ENCODE data around the gene CACNA1S.

CACNA1S gene

GRCh38 chr1:201114245-201115131, 2.3 kb upstream of the CACNA1S start:
- peak; percentile 97 for DNase-seq

GRCh38 chr1:201113451-201114244, 1.4 kb upstream of the CACNA1S start:
- no peak for DNase-seq

GRCh38 chr1:201112926-201113325, 700 bp upstream of the CACNA1S start:
- no peak for DNase-seq

DNA sequence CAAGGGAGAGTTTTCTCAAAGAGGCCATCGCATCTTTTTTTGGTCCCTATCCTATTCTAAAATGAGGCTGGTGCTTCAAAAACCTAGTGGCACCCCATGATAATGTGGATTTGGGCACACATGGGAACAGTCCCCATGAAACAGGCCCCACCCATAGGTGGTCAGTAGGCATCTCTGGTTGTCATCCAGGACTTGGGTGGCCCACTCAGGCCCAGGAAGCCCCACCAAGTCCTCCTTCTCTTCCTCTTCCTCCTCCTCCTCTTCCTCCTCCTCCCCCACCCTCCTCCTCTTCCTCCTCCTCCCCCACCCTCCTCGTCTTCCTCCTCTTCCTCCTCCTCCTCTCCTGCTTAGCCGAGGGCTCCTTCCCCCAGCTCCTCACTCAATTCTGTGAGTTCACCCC, 554 bp downstream of the CACNA1S start:
- DNase-seq, result no peak

GRCh38 chr1:201111156-201111555, 1.1 kb downstream of the CACNA1S start:
- no peak for DNase-seq

GRCh38 chr1:201110616-201111015, 1.6 kb downstream of the CACNA1S start:
- DNase-seq, result no peak

GRCh38 chr1:201110138-201110537, 2.1 kb downstream of the CACNA1S start:
- DNase-seq, result no peak

DNA sequence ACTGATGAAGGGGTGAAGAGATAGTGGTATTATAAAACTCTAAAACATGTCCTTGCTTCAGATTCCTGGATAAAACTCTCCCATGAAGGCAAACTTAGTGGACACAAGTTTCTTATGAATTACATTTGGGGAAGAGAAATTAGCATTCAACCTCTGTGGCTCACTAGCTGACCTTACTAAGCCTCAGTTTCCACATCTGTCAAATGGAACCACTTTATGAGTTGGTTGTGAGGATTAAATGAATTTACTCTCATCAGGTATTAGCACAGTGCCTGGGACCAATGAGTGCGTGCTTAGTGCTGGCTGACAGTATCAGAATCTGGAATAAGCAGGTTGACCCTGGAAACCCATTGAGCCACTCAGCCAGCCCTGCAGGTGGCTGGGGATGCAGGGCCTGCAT, 2.6 kb downstream of the CACNA1S start:
- DNase-seq, result no peak

DNA sequence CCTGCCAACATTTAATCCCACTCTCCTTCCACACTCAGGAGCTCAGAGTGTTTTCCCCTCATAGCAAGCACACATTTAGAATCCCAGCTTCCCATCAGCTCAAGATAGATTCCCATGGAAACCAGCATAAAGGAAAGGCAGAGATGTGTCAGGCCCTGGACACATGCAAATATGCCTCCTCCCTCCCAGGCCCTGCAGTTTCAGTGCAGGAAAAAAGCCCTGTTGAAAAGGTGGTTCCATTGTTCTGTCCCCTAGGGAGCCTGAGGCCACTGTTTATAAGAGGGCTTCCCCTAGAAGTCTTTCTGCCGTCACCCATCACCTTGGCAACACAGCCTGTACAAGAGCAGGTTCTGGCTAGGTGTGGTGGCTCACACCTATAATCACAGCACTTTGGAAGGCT, 3.6 kb downstream of the CACNA1S start:
- DNase-seq, result peak; percentile 99

DNA sequence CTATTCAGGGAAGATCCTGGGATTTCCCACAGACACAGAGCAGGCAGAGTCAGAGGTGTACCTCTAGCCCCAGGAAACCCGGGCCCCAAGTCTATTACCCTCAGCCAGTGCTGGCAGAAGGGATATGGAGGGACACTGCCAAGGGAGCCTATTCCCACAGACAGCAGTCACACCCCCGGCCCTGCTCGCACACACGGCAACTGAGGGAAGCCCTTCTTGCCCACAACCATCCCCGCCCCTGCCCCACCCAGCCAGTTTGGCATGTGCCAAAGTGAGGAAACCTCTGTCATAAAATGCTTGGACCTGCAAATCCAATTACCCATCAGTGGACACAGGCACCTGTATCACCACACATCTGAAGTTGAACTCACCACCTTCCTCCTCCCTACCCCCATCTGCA, 6.5 kb downstream of the CACNA1S start:
- DNase-seq, result no peak

DNA sequence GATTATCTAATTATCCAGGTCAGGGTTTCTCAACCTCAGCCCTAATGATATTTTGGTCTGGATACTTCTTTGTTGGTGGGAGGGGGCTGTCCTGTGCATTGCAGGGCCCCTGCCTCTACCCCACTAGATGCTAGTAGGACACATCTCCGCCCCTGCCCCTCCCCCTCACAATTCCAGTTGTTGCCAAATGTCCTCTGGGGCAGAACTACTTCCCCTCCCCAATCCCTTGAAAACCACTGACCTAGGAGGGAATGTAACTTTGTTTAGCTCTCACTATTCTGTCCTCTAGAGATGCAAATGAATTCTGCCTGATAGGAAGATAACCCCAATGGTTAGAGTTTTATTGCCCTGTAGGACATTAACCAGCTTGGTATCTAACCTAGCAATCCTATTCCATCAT, 8.1 kb downstream of the CACNA1S start:
- no peak for DNase-seq

DNA sequence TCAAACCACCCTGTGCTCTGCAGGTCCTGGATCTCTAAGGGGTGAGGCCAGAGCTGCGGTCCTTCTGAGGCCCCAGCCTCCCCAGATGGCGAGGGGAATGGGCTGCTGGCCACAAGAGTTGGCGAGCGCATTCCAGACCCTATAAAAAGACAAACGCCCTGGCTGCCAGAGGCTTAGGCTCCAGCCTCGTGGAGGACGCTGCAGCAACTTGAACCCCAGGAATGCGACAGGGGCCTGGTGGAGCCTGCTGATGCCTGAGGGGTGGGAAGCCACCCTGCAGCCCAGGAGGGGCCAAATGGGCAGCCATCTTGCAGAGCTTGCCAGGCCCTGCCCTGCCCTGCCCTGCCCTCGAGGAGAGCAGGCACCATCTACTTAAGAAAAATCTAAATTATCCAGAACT, 8.6 kb downstream of the CACNA1S start:
- no peak for DNase-seq

- no peak for DNase-seq
Observed at GRCh38 chr1:201100169-201100930, 11.9 kb downstream of the CACNA1S start.

DNA sequence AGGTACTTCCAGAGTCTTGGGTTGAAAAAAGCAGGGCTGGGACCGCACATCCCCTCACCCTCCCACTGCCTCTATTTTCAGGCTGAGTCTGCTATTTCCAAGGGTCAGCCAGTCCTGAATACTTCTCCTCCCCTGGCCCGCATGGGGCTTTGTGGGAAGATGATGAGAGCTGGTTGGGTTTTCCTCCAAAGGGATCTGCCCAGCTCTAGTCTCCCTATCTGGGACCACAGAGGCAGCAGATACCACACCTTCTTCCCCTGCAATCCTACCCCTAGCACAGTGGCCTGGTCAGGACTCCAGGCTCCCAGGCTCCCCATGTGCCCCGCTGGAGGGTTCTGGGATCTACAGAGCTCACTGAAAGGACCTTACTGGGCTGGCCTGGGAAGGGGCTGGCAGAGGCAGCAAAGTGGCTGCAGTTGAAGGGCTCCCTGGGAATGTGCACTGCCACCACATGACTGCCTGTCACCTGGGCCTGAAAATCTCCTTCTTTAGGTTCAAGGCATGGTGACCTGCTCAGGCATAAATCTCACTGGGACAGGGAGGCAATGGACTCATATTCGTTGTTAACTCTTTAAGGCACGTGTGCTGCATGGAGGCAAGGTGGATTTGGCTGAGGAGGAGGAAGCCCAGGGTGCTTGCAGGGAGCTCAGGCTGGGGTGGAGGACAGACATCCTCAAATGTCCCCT, 13.1 kb downstream of the CACNA1S start:
- no peak for DNase-seq

GRCh38 chr1:201096977-201097856, 15.0 kb downstream of the CACNA1S start:
- DNase-seq, result no peak

DNA sequence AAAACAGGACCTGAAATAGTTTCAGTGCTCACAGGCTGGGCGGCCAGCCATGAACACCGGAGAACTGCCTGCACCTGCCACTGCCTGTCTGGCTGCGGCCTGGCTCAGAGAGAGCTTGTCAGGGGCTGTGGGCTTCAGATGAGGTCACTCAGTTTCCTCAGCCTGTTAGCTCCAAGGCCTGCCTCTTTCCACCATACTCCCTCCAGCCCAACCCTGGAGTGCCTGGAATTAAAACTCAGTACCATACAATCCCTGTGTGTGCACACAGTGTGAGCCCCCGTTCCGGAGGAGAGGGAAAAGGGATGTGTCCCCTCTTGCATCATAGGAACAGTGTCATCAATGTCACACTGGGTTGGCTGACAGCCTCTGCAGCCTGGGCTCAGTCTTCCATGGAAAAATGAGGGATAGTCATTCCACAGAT, 16.2 kb downstream of the CACNA1S start:
- DNase-seq, result no peak

- no peak for DNase-seq
Observed at GRCh38 chr1:201095581-201095980, 16.6 kb downstream of the CACNA1S start.

- DNase-seq, result no peak
Observed at GRCh38 chr1:201094832-201095231, 17.4 kb downstream of the CACNA1S start.

DNA sequence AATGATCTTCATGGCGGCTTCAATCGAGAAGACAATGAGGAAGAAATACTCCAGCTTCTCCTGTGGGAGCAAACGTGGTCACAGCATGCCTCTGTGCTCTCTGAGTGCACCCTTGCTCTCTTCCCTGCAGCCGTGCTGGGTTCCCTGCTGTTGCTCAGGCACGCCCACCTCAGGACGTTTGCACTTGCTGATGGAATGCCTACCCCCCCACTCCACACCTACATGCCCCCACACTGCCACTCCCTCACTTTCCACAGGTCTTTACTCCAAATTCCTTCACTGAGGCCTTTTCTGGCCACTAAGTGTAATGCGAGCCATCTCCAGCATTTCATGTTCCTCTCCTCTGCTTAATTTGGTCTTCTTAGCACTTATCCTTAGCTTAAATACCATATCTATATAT, 18.3 kb downstream of the CACNA1S start:
- DNase-seq, result no peak

DNA sequence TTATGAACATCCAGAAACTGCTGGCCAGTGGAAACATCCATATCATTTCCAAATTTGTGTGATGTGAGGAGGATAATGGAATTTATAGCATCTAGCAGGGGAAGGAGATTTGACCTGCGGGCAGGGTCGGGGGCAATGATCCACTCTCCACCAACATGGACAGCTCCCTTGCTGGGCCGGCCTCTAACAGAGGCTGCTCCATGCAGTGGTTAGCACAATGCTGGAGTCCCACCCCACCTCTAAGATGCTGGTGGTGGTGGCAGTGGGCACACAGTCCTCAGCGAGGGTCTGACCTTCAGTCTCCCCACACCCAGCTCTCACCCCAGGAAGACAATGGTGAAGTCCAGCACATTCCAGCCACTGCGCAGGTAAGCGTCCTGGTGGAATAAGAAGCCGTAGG, 18.7 kb downstream of the CACNA1S start:
- no peak for DNase-seq

GRCh38 chr1:201092738-201093137, 19.5 kb downstream of the CACNA1S start:
- DNase-seq, result no peak

GRCh38 chr1:201091256-201091655, 21.0 kb downstream of the CACNA1S start:
- no peak for DNase-seq
